ENCODE results near the gene PHAF1. TPM values are rescaled to one million over a fixed set of nuclear protein-coding genes. Genes with fewer than 3 reads are reported as not detected.

PHAF1 gene
- total and polyA plus RNA-seq, 2 of the 13 experiments (the other 11 are each of a cell fraction or from before 2014, with no cell fraction given), result 48.3 to 174 TPM

GRCh38 chr16:67191995-67192681 lies 82.4 kb downstream of the PHAF1 start, which contains the start of gene E2F4 (continued):
- no peak for TF ChIP-seq ZBTB4 (CRISPR knock-in tag; IDR thresholded peaks at IDR 0.05; ENCODE audit: borderline replicate concordance)
- no peak; the same call in 1 of the 2 replicates for TF ChIP-seq BRF2 (CRISPR knock-in tag; IDR thresholded peaks at IDR 0.05)
- no peak for TF ChIP-seq FOXM1 (CRISPR knock-in tag; IDR thresholded peaks at IDR 0.05)
- TF ChIP-seq KLF12 (CRISPR knock-in tag; IDR thresholded peaks at IDR 0.05; ENCODE audit: borderline replicate concordance), result peak; percentile 85; the same call in 1 of the 2 replicates
- 0 out of 2 replicates have a peak, but pooled peaks have one; percentile 19 for TF ChIP-seq ZNF607 (CRISPR knock-in tag; IDR thresholded peaks at IDR 0.05; ENCODE audit: borderline replicate concordance)
- TF ChIP-seq KDM6A (CRISPR knock-in tag; IDR thresholded peaks at IDR 0.05; ENCODE audit: low read depth), result no peak
- no peak for TF ChIP-seq SP140L (CRISPR knock-in tag; IDR thresholded peaks at IDR 0.05; ENCODE audit: borderline replicate concordance)
- 0 out of 2 replicates have a peak, but pooled peaks have one; percentile 6 for TF ChIP-seq ZFP37 (CRISPR knock-in tag; IDR thresholded peaks at IDR 0.05; ENCODE audit: borderline replicate concordance)
- no peak for TF ChIP-seq ZNF512B (CRISPR knock-in tag; IDR thresholded peaks at IDR 0.05; ENCODE audit: borderline replicate concordance)
- no peak for TF ChIP-seq ZNF576 (CRISPR knock-in tag; IDR thresholded peaks at IDR 0.05)
- no peak for TF ChIP-seq ZNF703 (CRISPR knock-in tag; IDR thresholded peaks at IDR 0.05; ENCODE audit: borderline replicate concordance)
- no peak for TF ChIP-seq SMARCC2 (IDR thresholded peaks at IDR 0.05)
- TF ChIP-seq SIN3A (IDR thresholded peaks at IDR 0.05; ENCODE audit: borderline replicate concordance, low read depth, low read length), result 0 out of 2 replicates have a peak, but pooled peaks have one; percentile 87
- no peak for TF ChIP-seq ZNF878 (CRISPR knock-in tag; IDR thresholded peaks at IDR 0.05)
- TF ChIP-seq ZNF446 (CRISPR knock-in tag; IDR thresholded peaks at IDR 0.05), result peak; percentile 86
- TF ChIP-seq ZNF558 (CRISPR knock-in tag; IDR thresholded peaks at IDR 0.05; ENCODE audit: borderline replicate concordance), result no peak
- TF ChIP-seq MBD4 (IDR thresholded peaks at IDR 0.05; ENCODE audit: borderline replicate concordance, low read length), result no peak
- TF ChIP-seq ZFAT (CRISPR knock-in tag; conservative IDR thresholded peaks at IDR 0.05), result 0 out of 2 replicates have a peak, but pooled peaks have one; percentile 42
- TF ChIP-seq NR0B2 (CRISPR knock-in tag; IDR thresholded peaks at IDR 0.05), result peak; percentile 91

All from HepG2 (cell line).